Thyroid gland (tissue), 4 donors: ENCODE results near the gene PDCD4.

Experiments
- CTCF ChIP-seq, 6 experiments: fragments of 200-600 bp in 3 of 6; fragments of 450-650 bp in 3 of 6; sonication (generic) in 3 of 6; IDR thresholded peaks; one replicate each; pipeline ENCODE4 v1.5.1; 2016 to 2019; ENCODE audit warnings: antibody characterized with exemption in 6 of 6, mild to moderate bottlenecking in 2 of 6, inconsistent platforms in 1 of 6, moderate library complexity in 1 of 6
- POLR2A ChIP-seq, 2 donors: fragments of 450-650 bp; IDR thresholded peaks; one replicate each; pipeline ENCODE4 v1.6.1; 2017; ENCODE audit warnings: antibody characterized with exemption in 2 of 2, mild to moderate bottlenecking in 2 of 2, moderate library complexity in 1 of 2

- TF ChIP-seq CTCF (IDR thresholded peaks at IDR 0.05) (no peak), POLR2A (IDR thresholded peaks at IDR 0.05) (no peak)
These were observed 31.9 kb downstream of the PDCD4 start for GRCh38 chr10:110903280-110904278.
